HG03135 (cell line): Measurements from ENCODE around the gene TMEM198.

ENCODE experiments used
- ATAC-seq: cut with Tn5 transposase; IDR thresholded peaks from one replicate; pipeline ENCODE4 v1.9.1; 2021; ENCODE audit warnings: mild to moderate bottlenecking, moderate library complexity; ENCODE audit not compliant: unreplicated experiment

The TMEM198 gene

GRCh38 chr2:219560893-219561178 lies 17.0 kb downstream of the TMEM198 start:
- no peak for ATAC-seq

GRCh38 chr2:219561179-219562048 lies 17.6 kb downstream of the TMEM198 start:
- no peak for ATAC-seq

GRCh38 chr2:219562049-219563020 lies 18.5 kb downstream of the TMEM198 start:
- ATAC-seq, result no peak

- ATAC-seq, result no peak
These were observed 19.6 kb downstream of the TMEM198 start for GRCh38 chr2:219563271-219563928.

- no peak for ATAC-seq
These were observed 21.6 kb downstream of the TMEM198 start for GRCh38 chr2:219565130-219566080.

- no peak for ATAC-seq
These were observed 22.8 kb downstream of the TMEM198 start for GRCh38 chr2:219566640-219567039.

- ATAC-seq, result no peak
These were observed 23.3 kb downstream of the TMEM198 start for GRCh38 chr2:219567131-219567530.

GRCh38 chr2:219567791-219568361 lies 24.0 kb downstream of the TMEM198 start:
- ATAC-seq, result no peak

GRCh38 chr2:219569041-219569440 lies 25.2 kb downstream of the TMEM198 start:
- ATAC-seq, result no peak

- no peak for ATAC-seq
These were observed 25.8 kb downstream of the TMEM198 start for GRCh38 chr2:219569635-219570034.

GRCh38 chr2:219570194-219570923 lies 26.5 kb downstream of the TMEM198 start:
- ATAC-seq, result no peak

GRCh38 chr2:219570924-219571310 lies 27.1 kb downstream of the TMEM198 start:
- no peak for ATAC-seq

GRCh38 chr2:219571311-219572236 lies 27.7 kb downstream of the TMEM198 start, which contains the start of gene OBSL1:
OBSL1 (minus strand) TSS chr2:219571539; CDS start chr2:219571232, 307 bp downstream.
- ATAC-seq, result no peak

- ATAC-seq, result no peak
These were observed 28.6 kb downstream of the TMEM198 start, which contains the start of gene INHA for GRCh38 chr2:219572237-219573001. INHA (plus strand) TSS chr2:219572310; CDS start chr2:219572375, 65 bp downstream.

GRCh38 chr2:219573166-219573565 lies 29.3 kb downstream of the TMEM198 start:
- no peak for ATAC-seq

GRCh38 chr2:219574484-219575311 lies 30.9 kb downstream of the TMEM198 start:
- ATAC-seq, result no peak
